HepG2 (cell line): ENCODE results near the gene SEMA5B.

Experiments used
- CHD2 ChIP-seq: IDR thresholded peaks from 2 replicates; pipeline ENCODE4 v1.6.1; 2011; ENCODE audit warnings: low read depth, low read length, improper control_type of control experiment
- MAFK ChIP-seq, 2 experiments: IDR thresholded peaks in 1 of 2; conservative IDR thresholded peaks in 1 of 2; 2 replicates each; pipeline ENCODE4 v1.6.1; 2011; ENCODE audit warnings: improper control_type of control experiment in 2 of 2, low read length in 2 of 2
- SIN3A ChIP-seq: IDR thresholded peaks from 2 replicates; pipeline ENCODE4 v1.6.1; 2011; ENCODE audit warnings: low read depth, mild to moderate bottlenecking, control low read depth, low read length, borderline replicate concordance
- TAF1 ChIP-seq: sonication (generic); formaldehyde crosslinking; IDR thresholded peaks from 2 replicates; pipeline ENCODE4 v1.4.0; 2020; ENCODE audit warnings: missing genetic modification reagents
- ZBTB7A ChIP-seq: sonication (generic); formaldehyde crosslinking; IDR thresholded peaks from 2 replicates; pipeline ENCODE4 v1.8.0; 2022; ENCODE audit warnings: mild to moderate bottlenecking, missing genetic modification reagents
- ZNF138 ChIP-seq: sonication (generic); formaldehyde crosslinking; IDR thresholded peaks from 2 replicates; pipeline ENCODE4 v1.5.0; 2020; ENCODE audit warnings: mild to moderate bottlenecking, low read depth, missing genetic modification reagents
- ZNF274 ChIP-seq: sonication (generic); formaldehyde crosslinking; IDR thresholded peaks from 2 replicates; pipeline ENCODE4 v1.5.1; 2020; ENCODE audit warnings: mild to moderate bottlenecking, missing genetic modification reagents
- TF ChIP-seq, protein P1 (sequence below): sonication (generic); formaldehyde crosslinking; IDR thresholded peaks from 2 replicates; pipeline ENCODE4 v1.4.0; 2020; ENCODE audit warnings: mild to moderate bottlenecking, low read depth, missing genetic modification reagents
- TF ChIP-seq, protein P2 (sequence below): sonication (generic); formaldehyde crosslinking; IDR thresholded peaks from 2 replicates; pipeline ENCODE4 v1.8.1; 2023; ENCODE audit warnings: mild to moderate bottlenecking, missing genetic modification reagents, borderline replicate concordance

DNA sequence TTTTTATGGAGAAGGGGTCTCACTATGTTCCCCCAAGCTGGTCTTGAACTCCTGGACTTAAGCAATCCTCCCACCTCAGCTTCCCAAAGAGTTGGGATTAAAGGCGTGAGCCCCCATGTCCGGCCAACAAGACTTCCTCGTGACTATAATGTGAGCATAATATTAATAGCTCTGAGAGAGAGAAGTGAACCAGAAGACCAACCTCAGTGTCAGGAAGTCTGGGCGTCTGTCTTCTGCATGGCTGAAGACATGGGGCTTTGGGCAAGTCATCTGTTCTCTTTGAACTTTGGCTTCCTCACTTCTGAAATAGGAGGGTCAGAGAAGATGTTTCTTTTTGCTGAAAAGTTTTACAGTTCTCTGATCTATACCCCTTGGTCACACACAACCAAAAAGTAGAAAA lies 140.6 kb downstream of the SEMA5B start:
- TF ChIP-seq ZNF274 (CRISPR knock-in tag) (no peak), CHD2 (no peak), ZNF138 (CRISPR knock-in tag) (no peak), SIN3A (no peak), MAFK (conservative IDR thresholded peaks at IDR 0.05 in 1 of 2, IDR thresholded peaks at IDR 0.05 in 1 of 2; ENCODE audit: low read length in 2 of 2) (no peak), ZBTB7A (CRISPR knock-in tag) (no peak), TAF1 (CRISPR knock-in tag) (no peak)
- TF ChIP-seq, protein P1, sequence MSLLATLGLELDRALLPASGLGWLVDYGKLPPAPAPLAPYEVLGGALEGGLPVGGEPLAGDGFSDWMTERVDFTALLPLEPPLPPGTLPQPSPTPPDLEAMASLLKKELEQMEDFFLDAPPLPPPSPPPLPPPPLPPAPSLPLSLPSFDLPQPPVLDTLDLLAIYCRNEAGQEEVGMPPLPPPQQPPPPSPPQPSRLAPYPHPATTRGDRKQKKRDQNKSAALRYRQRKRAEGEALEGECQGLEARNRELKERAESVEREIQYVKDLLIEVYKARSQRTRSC (CRISPR knock-in tag), result no peak
- TF ChIP-seq, protein P2, sequence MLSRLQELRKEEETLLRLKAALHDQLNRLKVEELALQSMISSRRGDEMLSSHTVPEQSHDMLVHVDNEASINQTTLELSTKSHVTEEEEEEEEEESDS, result no peak
